Neuron (in vitro differentiated cells): ENCODE results near the gene PHLPP1.
"Not testable (repeated sequence)": the region's sequence is repeated elsewhere in the genome, so short reads cannot be mapped to it uniquely, and the experiment has no call there.

Experiments
- H2AFZ ChIP-seq: one replicate; pipeline ENCODE4 v1.6.1; 2013; ENCODE audit warnings: low read depth, mild to moderate bottlenecking, inconsistent platforms, low read length, moderate library complexity
- H3K27me3 ChIP-seq: one replicate; pipeline ENCODE4 v1.6.1; 2013; ENCODE audit warnings: low read length; ENCODE audit not compliant: insufficient read depth
- H3K36me3 ChIP-seq: one replicate; pipeline ENCODE4 v1.6.1; 2013; ENCODE audit warnings: low read length; ENCODE audit not compliant: insufficient read depth
- H3K4me1 ChIP-seq: one replicate; pipeline ENCODE4 v1.6.1; 2013; ENCODE audit warnings: low read length; ENCODE audit not compliant: insufficient read depth
- H3K4me3 ChIP-seq: 2 replicates; pipeline ENCODE4 v1.5.1; 2013; ENCODE audit warnings: mild to moderate bottlenecking, low read length, moderate library complexity
- H3K9me3 ChIP-seq: one replicate; pipeline ENCODE4 v1.6.1; 2013; ENCODE audit warnings: low read length

PHLPP1 gene

DNA sequence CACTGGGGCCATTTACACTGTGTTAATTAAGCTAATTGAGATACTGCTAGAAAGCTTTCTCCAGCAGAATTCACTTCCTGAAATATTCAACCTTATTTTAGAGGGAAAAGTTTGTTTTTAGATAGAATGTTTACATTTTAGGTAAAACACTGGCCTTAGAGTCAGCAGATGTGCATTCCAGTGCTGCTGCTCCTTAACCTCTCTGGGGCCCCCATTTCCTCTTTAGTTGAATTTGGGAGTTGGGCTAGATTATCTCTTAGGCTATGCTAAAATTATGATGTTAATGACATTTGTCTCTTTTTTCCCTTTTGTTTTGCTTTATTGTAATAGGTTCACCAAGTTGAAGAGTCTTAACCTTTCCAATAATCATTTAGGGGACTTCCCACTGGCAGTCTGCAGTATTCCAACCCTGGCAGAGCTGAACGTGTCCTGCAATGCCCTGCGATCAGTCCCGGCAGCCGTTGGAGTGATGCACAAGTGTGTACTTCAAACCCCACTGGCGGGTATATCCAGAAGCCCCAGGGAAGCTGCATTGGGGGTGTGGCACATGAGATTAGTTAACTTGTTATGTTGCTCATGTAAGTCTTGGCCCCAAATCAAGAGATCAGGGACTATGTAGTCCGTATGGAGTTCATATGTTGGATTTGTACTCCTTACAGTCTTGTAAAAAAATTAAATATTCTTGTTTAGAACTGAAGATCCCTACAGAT, 179.5 kb downstream of the PHLPP1 start:
- peaks cover 38% of the 10 kb centered on the region for H3K36me3 ChIP-seq
- no peak overlapping the region for H2AFZ ChIP-seq
- H3K4me1 ChIP-seq = no peaks in the 10 kb centered on the region
- no peaks in the 10 kb centered on the region for H3K27me3 ChIP-seq
- no peaks in the 10 kb centered on the region for H3K9me3 ChIP-seq
- H3K4me3 ChIP-seq = no peak overlapping the region

- Histone ChIP-seq H3K36me3 (peaks cover 42% of the 10 kb centered on the region), H3K4me1 (no peaks in the 10 kb centered on the region), H3K4me3 (no peak overlapping the region), H3K27me3 (no peaks in the 10 kb centered on the region), H2AFZ (no peak overlapping the region), H3K9me3 (no peaks in the 10 kb centered on the region)
Observed at GRCh38 chr18:62897153-62897552, 181.8 kb downstream of the PHLPP1 start.

DNA sequence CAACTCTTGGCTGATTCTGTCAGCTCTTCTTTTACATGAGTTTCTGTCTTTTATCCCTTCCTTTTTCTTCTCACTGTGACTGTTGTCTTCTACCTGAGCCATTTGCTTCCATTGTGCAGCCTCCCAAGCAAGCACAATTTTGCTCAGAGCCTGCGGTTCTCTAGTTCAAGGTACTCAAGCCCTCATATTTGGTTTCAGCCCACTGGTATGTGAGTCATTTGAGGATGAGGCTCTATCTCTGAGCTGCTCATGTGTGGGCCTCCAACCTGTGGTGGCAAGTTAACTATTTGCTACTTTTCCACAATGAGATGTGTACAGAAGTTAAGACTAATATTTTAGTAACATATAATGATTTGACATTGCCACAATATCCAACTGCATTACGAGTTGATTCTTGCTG, 183.0 kb downstream of the PHLPP1 start:
- no peaks in the 10 kb centered on the region for H3K4me1 ChIP-seq
- H3K9me3 ChIP-seq = no peaks in the 10 kb centered on the region
- H3K27me3 ChIP-seq = no peaks in the 10 kb centered on the region
- no peak overlapping the region for H3K4me3 ChIP-seq
- no peak overlapping the region for H2AFZ ChIP-seq
- H3K36me3 ChIP-seq = peaks cover 54% of the 10 kb centered on the region

GRCh38 chr18:62899534-62899933, 184.2 kb downstream of the PHLPP1 start:
- Histone ChIP-seq H3K4me1 (no peaks in the 10 kb centered on the region), H3K27me3 (no peaks in the 10 kb centered on the region), H3K9me3 (no peaks in the 10 kb centered on the region), H3K4me3 (no peak overlapping the region), H3K36me3 (peaks cover 65% of the 10 kb centered on the region), H2AFZ (no peak overlapping the region)

GRCh38 chr18:62900132-62900883, 185.0 kb downstream of the PHLPP1 start:
- no peaks in the 10 kb centered on the region for H3K9me3 ChIP-seq
- H3K4me3 ChIP-seq = no peak overlapping the region
- no peaks in the 10 kb centered on the region for H3K27me3 ChIP-seq
- H3K4me1 ChIP-seq = no peaks in the 10 kb centered on the region
- no peak overlapping the region for H2AFZ ChIP-seq
- peaks cover 65% of the 10 kb centered on the region for H3K36me3 ChIP-seq

DNA sequence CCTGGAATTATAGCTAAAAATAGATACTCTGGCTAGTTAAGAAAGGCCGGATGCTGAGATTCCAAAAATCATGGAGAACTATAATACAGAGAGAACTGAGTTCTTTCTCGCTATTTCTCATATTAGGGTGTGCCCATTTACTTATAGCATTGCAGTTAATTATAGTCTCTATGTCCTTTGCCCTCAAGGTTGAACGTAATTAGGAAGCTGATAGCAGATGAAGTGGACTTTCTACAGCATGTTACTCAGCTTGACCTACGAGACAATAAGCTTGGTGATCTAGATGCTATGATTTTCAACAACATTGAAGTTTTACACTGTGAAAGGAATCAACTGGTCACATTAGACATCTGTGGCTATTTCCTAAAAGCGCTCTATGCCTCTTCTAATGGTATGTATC, 187.4 kb downstream of the PHLPP1 start:
- Histone ChIP-seq H3K4me1 (no peaks in the 10 kb centered on the region), H3K36me3 (peaks cover 56% of the 10 kb centered on the region), H3K4me3 (no peak overlapping the region), H2AFZ (no peak overlapping the region), H3K27me3 (no peaks in the 10 kb centered on the region), H3K9me3 (no peaks in the 10 kb centered on the region)

DNA sequence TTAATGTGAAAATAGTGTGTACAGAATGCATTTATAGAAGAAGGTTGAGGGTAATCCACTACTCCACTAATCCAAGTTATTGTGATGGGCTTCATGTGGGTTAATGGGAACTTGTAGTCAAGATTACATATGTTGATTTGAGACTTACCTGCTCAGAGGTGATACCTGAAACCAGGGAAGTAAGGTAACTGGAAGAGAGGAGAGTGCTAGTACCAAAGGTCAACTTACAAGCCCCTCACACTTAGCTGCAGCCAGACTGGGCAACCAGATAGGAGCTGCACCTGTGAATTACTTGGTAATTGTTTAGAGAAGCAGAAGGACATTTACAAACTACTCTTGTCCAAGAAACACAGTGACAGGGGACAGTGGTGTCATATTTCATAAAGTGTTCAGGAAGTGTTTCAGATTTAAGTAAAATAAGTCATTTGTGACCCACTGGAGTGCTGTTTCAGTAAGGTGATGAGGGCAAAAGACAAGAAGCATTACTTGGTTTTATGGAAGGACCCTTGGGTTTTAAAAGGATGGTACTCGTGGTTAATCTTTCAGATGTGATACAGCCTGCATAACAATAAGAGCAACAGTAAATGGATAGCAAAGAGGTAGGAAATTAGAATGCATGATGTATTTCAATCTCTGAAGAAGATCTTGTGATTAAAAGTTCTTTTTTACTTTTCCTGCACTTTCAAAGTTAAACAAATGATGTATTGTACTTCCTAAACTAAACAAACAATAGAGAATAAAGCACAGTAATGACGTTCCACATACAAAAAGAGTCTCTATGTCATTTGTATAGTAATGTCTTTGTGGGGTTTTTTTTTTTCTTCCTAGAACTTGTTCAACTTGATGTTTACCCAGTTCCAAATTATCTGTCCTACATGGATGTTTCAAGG, 189.3 kb downstream of the PHLPP1 start:
- Histone ChIP-seq H3K4me1 (no peaks in the 10 kb centered on the region), H3K36me3 (peaks cover 42% of the 10 kb centered on the region), H3K4me3 (no peak overlapping the region), H3K9me3 (no peaks in the 10 kb centered on the region), H2AFZ (no peak overlapping the region), H3K27me3 (no peaks in the 10 kb centered on the region)

GRCh38 chr18:62912885-62913284, 197.5 kb downstream of the PHLPP1 start:
- Histone ChIP-seq H3K4me3 (no peak overlapping the region), H3K36me3 (peaks cover 15% of the 10 kb centered on the region), H2AFZ (no peak overlapping the region), H3K4me1 (no peaks in the 10 kb centered on the region), H3K27me3 (no peaks in the 10 kb centered on the region), H3K9me3 (no peaks in the 10 kb centered on the region)

- H3K4me1 ChIP-seq, H3K4me3 ChIP-seq, H3K27me3 ChIP-seq, H3K9me3 ChIP-seq, H2AFZ ChIP-seq: not testable (repeated sequence)
- peaks cover 15% of the 10 kb centered on the region for H3K36me3 ChIP-seq
Observed at GRCh38 chr18:62913824-62914223, 198.5 kb downstream of the PHLPP1 start.

DNA sequence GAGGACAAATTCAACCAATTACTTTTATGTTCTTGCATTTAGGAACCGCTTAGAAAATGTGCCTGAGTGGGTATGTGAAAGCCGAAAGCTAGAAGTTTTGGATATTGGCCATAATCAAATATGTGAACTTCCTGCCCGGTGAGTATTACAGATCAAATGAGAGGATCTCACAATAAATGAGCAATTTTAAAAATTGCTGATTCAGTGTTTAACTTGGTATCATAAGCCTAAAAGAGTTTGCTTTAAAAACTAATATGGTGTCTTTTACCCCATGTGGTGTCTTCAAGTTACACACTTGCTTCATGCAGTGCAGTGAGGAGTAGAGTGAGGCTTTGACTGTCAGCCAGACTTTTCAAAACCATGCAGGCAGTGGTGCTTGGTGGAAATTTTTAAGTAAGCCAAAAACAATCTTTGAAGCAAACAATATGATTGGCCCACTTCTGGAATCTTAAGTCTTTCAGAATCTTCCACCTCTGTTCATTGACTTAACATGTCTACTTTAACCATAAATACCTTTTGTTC, 199.6 kb downstream of the PHLPP1 start:
- Histone ChIP-seq H3K4me1 (no peaks in the 10 kb centered on the region), H2AFZ (no peak overlapping the region), H3K4me3 (no peak overlapping the region), H3K27me3 (no peaks in the 10 kb centered on the region), H3K36me3 (peaks cover 24% of the 10 kb centered on the region), H3K9me3 (no peaks in the 10 kb centered on the region)

DNA sequence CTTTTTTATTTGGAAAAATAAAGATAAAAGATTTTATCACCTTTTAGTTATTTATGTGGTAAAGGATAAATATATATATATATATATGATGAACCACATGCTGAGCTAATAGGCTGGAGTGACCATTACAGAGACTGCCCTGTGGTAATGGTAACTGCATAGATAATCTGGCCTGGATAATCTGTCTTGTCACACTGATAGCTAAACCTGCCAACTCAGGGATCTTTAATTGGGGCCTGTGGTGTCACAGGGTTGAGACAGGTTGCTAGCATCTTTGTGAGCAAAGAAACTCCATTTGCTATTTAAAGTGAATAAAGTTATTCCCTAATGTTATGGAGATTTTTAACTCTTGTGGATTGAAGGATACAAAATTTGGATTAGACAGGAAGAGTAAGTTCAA, 203.0 kb downstream of the PHLPP1 start:
- Histone ChIP-seq H3K36me3 (peaks cover 41% of the 10 kb centered on the region), H2AFZ (no peak overlapping the region), H3K9me3 (no peaks in the 10 kb centered on the region), H3K4me3 (no peak overlapping the region), H3K4me1 (no peaks in the 10 kb centered on the region), H3K27me3 (no peaks in the 10 kb centered on the region)

- Histone ChIP-seq H3K9me3 (no peaks in the 10 kb centered on the region), H2AFZ (no peak overlapping the region), H3K4me3 (no peak overlapping the region), H3K27me3 (no peaks in the 10 kb centered on the region), H3K36me3 (peaks cover 41% of the 10 kb centered on the region), H3K4me1 (no peaks in the 10 kb centered on the region)
Observed at GRCh38 chr18:62919109-62919838, 203.9 kb downstream of the PHLPP1 start.
